HG02870 (cell line): ENCODE data around the gene RASGRF2.
"Not testable (repeated sequence)": the region's sequence is repeated elsewhere in the genome, so short reads cannot be mapped to it uniquely, and the experiment has no call there.

ENCODE experiments used
- ATAC-seq: cut with Tn5 transposase; IDR thresholded peaks from one replicate; pipeline ENCODE4 v1.9.1; 2021; ENCODE audit warnings: mild to moderate bottlenecking, moderate library complexity; ENCODE audit not compliant: unreplicated experiment

The RASGRF2 gene

GRCh38 chr5:81233080-81233634 is 273.0 kb downstream of the RASGRF2 start, which contains the start of gene CKMT2:
Gene CKMT2 (plus strand): TSS chr5:81233322. CDS start chr5:81251133, 17,811 bp downstream.
- no peak for ATAC-seq

GRCh38 chr5:81234299-81234698 is 274.1 kb downstream of the RASGRF2 start:
- no peak for ATAC-seq

GRCh38 chr5:81234801-81235200 is 274.6 kb downstream of the RASGRF2 start:
- ATAC-seq: no peak

GRCh38 chr5:81235287-81236072 is 275.3 kb downstream of the RASGRF2 start:
- ATAC-seq: no peak

GRCh38 chr5:81238460-81238859 is 278.3 kb downstream of the RASGRF2 start:
- no peak for ATAC-seq

- no peak for ATAC-seq
These were observed 279.4 kb downstream of the RASGRF2 start for GRCh38 chr5:81239613-81240012.

GRCh38 chr5:81241001-81241400 is 280.8 kb downstream of the RASGRF2 start:
- ATAC-seq: no peak

- ATAC-seq: no peak
These were observed 281.9 kb downstream of the RASGRF2 start for GRCh38 chr5:81241961-81242648.

GRCh38 chr5:81242906-81243436 is 282.8 kb downstream of the RASGRF2 start:
- no peak for ATAC-seq

GRCh38 chr5:81244451-81244850 is 284.3 kb downstream of the RASGRF2 start:
- no peak for ATAC-seq

- ATAC-seq: no peak
These were observed 285.7 kb downstream of the RASGRF2 start for GRCh38 chr5:81245871-81246235.

GRCh38 chr5:81246697-81247096 is 286.5 kb downstream of the RASGRF2 start:
- ATAC-seq: no peak

- ATAC-seq: no peak
These were observed 287.3 kb downstream of the RASGRF2 start for GRCh38 chr5:81247441-81247972.

- ATAC-seq: no peak
These were observed 289.1 kb downstream of the RASGRF2 start for GRCh38 chr5:81249240-81249639.

- no peak for ATAC-seq
These were observed 289.8 kb downstream of the RASGRF2 start for GRCh38 chr5:81250004-81250403.

- no peak for ATAC-seq
These were observed 291.8 kb downstream of the RASGRF2 start for GRCh38 chr5:81251922-81252321.

- ATAC-seq: no peak
These were observed 292.7 kb downstream of the RASGRF2 start for GRCh38 chr5:81252904-81253303.

GRCh38 chr5:81253875-81254274 is 293.7 kb downstream of the RASGRF2 start:
- ATAC-seq: no peak

GRCh38 chr5:81254886-81255559 is 294.9 kb downstream of the RASGRF2 start:
- ATAC-seq: no peak

- no peak for ATAC-seq
These were observed 296.6 kb downstream of the RASGRF2 start for GRCh38 chr5:81256766-81257165.

GRCh38 chr5:81262796-81263195 is 302.6 kb downstream of the RASGRF2 start:
- not testable (repeated sequence) for ATAC-seq
